Activated CD8-positive, alpha-beta memory T cell treated with anti-CD3 and anti-CD28 coated beads for 1 hour (primary cell): Measurements from ENCODE around the gene SLC6A7.
"Not testable (repeated sequence)": the region's sequence is repeated elsewhere in the genome, so short reads cannot be mapped to it uniquely, and the experiment has no call there.

Source experiments
- DNase-seq, 2 donors: peaks; one replicate each; pipeline ENCODE4 v3.0.0-alpha.2; 2020; ENCODE audit warnings: low read depth in 1 of 2; ENCODE audit errors: extremely low read depth in 1 of 2

Gene SLC6A7

DNA sequence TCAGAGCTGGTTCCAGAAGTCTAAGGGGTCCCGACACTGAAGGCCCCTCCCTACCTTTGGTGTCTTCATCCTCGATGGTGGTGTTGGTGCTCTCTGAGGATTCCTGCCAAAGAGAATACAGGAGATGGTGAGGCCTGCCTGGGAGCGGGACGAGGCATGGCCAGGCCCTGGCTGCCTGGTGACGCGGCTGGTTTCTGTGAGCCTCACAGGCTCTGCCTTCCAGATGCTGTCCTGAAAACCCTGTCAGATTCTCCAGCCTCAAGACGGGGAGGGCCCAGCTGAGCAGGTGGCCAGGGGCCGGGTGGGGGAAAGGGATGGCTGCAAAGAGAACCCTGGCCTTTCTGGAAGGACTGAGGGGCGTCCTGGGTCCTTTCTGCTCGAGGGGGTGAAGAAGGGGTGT lies 48.8 kb downstream of the SLC6A7 start:
- no peak for DNase-seq

DNA sequence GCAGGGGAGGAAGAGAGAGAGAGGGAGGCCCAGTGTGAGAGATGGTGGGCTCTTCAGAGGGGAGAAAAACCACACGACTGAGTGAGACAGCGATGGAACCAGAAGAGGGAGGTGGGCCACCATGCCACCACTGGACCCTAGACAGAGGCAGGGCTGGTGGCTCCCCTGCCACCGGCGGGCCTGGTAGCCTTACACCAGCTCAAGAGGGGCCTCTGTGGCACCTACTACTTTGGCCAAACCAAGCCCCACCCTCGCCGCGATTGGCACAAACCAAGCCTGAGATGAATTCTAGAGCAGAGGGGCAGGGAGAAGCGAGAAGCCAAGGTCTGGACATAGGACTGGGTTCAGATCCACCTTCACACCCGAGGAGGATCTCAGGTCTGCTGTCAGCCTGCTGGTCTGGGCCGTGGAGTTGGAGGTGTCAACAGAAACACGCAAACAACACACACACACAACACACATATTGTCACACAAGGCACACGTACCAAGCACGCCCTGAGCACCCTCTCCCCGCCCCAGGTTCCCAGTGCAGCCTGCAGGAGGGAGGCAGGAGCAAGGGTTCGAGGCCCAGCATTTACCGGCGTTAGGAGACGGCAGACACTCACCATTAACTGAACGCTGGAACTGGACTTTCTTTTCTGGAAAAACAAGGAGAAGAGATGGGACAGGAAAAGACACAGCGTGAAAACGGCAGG lies 49.4 kb downstream of the SLC6A7 start:
- no peak for DNase-seq

DNA sequence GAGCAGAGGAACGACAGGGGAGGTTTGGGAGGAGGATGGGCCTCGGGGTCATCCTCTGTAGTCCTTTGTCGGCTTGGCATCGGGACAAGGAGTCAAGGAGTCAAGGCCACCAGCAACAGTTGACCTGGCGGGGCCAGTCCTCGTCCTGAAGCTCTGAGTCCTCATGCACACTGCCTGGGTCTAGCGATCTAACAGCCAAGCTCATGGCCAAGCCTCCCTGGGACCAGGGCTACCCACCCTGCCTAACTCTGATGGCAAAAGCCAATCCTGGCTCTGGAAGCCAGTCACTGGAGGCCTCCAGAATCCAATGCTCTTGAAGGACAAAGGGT lies 49.9 kb downstream of the SLC6A7 start:
- no peak for DNase-seq

DNA sequence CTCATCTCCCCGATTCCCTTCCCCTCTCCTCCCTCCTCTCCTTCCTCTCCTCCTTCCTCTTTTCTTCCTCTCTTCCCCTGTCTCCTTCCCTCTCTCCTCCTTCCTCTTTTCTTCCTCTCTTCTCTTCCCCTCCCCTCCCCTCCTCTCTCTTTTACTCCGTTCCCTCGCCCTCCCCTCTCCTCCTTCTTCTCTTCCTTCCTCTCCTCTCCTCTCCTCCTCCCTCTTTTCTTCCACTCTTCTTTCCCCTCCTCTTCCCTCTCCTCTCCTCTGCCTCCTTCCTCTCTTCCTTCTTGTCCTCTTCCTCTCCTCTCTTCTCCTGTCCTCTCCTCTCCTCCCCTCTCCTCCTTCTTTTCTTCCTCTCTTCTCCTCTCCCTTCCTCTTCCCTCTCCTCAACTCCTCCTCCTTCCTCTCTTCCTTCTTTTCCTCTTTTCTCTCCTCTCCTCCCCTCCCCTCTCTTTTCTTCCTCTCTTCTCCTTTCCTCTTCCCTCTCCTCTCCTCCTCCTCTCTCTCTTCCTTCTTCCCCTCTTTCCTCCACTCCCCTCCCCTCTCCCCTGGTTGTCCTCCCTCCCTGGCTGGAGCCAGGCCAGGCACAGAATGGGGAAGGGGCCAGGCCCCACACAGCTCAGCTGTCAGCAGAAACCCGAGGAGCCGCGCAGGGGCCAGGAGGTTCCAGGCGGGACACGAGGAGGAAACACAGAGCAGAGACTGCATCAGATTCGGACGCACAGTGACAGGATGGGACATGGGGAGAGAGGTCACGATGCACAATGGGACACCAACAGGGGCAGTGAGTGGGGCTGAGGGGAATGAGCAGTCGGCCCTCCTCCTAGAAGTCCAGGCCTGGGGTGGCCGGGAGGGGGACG lies 51.7 kb downstream of the SLC6A7 start:
- no peak for DNase-seq

DNA sequence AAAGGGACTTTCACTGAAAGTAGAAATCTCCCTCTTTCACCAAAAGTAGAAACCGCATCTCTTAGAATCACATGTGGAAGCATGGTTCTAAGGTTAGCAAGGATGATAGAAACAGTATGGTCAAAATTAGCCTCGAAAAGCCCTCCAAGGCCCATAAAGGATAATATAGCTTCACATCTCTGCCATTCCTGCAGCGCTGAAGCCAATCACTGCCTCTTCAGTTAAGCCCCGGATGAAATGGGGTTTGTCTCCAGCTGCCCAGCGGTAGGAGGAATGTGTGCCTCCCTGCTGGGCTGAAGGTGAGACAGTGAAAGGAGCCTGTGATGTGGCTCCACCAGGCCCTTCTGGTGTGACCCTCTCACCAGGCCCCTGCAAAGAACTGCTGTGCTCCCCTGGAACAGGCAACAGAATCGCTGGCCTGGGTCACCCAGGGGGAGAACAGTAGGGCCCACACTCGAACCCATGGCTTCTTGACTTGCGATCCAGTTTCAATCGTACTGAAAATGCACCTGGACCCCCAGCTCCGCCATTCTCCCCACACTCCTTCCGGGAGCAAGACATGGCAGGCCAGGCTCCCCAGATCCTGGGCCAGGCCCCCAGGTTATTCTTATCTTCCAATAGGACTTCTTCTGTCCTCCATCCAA lies 52.5 kb downstream of the SLC6A7 start:
- no peak for DNase-seq

DNA sequence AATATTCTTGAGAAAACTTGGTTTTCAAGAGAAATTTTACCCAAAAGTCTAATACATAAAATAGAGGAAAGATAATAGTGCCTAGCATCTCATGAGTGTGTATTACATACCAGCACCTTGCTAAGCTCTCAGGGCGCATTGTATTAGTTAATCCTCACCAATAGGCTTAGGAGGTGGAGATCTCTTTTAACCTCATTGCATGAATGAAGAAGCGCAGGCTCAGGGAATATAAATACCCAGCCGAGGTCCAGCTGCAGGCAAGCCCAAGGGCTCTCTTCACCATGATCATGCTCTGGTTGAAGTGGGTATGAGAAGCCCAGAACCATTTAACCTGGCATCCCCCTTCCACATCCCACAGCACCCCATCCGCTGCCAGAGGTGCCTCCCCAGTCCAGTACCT lies 53.7 kb downstream of the SLC6A7 start:
- DNase-seq: no peak

DNA sequence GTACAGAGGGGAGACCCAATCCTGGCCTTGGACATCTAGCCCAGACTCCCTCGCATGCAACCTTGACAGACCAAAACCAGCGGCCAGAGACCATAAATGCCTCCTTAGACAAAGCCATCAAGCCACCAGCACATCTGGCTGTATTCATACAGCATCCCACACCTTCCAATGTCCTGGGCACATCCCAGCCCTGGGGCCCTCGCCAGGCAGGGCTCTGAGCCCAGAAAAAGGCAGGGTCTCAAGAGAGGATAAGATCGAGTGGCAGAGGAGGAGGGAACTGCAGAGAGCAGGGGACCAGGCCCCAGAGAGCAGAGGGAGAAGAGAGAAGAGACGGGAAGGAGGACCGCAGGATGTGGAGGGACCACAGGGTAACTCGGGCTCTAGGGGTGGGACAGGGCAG lies 54.3 kb downstream of the SLC6A7 start:
- no peak for DNase-seq

GRCh38 chr5:150245111-150245789 lies 55.4 kb downstream of the SLC6A7 start:
- no peak for DNase-seq

DNA sequence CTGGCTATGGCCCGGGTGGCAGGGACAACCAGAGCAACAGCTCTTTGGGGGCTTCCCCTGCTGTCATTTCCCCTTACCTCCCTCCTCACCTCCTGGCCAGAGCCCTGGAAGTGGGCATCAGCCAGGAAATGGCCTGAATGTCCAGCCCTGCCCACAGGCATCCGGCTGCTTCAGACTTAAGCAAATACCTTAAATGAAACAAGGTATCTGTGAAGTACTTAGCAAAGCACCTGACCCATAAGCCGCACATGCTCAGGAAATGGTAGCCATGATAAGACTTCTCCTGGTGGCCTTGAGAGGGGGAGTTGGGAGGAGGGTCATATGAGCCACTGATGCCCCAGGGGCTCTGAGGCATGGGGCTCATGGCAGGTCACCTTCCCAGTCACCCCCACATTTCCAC lies 55.9 kb downstream of the SLC6A7 start:
- DNase-seq: no peak

- no peak for DNase-seq
These were observed 56.6 kb downstream of the SLC6A7 start for GRCh38 chr5:150246429-150246828.

GRCh38 chr5:150246835-150247234 lies 57.0 kb downstream of the SLC6A7 start:
- no peak for DNase-seq

GRCh38 chr5:150247726-150248125 lies 57.9 kb downstream of the SLC6A7 start:
- no peak for DNase-seq

DNA sequence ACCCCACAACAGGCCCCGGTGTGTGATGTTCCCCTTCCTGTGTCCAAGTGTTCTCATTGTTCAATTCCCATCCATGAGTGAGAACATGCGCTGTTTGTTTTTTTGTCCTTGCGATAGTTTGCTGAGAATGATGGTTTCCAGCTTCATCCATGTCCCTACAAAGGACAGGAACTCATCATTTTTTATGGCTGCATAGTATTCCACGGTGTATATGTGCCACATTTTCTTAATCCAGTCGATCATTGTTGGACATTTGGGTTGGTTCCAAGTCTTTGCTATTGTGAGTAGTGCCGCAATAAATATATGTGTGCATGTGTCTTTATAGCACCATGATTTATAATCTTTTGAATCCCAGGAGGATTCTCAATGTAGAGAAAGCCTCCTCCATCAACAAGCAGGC lies 58.6 kb downstream of the SLC6A7 start:
- DNase-seq: not testable (repeated sequence)

GRCh38 chr5:150248946-150249345 lies 59.1 kb downstream of the SLC6A7 start:
- no peak for DNase-seq

DNA sequence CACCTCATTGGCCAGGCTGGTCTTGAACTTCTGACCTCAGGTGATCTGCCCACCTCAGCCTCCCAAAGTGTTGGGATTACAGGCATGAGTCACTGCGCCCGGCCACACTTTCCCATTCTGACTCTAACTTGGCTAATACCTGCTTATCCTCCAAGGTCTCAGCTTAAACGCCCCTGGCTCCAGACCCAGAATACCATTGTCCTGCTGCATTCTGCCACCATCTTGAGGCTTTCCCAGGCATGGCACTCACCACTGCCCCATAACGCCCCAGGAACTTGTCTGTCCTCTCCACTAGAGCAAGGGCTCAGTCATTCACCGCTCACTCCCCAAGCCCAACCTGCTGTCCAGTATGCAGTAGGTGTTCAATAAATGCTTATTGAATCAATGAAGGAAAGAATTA lies 59.9 kb downstream of the SLC6A7 start:
- DNase-seq: no peak

DNA sequence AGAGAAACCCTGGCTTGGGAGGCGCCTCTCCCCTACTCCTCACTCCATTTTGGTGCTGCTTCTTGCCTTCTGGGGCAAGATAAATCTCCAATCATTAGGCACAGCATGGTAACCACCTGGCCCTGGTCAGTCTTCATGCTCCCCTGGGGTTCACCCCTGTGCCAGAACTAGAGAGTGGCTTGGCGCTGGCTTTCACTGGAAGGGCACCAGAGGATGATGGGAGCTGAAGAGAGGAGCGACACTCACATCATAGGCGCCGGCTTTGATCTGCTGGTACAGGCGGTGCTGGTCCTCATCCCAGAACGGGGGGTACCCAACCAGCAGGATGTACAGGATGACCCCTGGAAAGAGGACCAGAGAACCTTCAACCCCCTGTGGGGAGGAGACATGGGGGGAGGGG lies 61.6 kb downstream of the SLC6A7 start:
- no peak for DNase-seq

DNA sequence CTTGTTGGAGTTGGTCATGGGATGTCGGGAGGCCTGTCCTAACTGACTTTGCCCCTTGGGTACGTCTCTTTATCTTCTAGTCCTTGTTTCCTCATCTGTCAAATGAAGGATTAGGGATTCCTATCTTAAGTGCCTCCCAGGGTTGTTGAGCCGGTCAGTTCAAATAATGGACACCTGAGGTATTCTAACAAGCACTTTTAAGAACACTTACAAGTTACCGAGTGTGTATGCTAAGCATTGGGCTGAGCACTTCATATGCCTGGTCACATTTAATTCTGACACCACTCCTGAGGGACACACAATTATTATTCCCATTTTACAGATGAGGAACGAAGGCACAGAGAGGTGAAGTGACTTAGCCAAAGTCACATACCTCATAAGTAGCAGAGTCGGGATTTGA lies 62.6 kb downstream of the SLC6A7 start:
- DNase-seq: no peak

DNA sequence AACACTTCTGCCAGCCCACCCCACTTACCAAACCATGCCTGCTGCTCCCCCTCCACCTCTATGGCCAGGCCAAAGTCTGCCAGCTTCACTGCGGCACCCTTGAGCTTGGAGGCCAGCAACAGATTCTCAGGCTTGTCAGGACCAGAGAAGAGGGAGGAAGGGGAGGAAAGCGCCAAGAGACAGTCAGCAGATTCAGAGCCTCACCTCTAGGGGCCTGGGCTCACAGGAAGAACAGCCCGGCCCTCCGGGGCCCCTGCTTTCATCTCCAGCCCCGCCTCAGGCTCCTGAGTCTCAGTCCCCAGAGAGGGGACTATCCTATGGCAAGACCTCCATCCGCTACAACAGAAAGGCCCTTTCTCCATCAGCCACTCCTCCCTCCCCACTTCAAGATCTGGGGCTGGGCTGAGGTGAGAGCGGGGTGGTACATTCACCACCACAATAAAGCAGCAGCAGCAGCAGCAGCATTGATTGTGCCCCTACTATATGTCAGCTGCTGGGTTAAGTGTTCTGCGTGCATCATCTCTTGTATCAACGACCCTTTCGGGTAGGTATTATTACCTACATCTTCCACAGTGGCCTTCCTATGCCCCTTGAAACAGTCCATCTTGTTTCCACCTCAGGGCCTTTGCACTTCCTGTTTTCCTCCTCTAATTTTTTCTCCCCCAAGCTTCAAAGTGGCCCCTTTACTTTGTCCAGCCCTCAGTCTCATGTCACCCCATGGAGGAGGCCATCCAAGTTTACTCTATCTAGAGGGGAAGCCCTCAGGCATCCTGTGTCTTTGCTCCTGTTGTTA lies 63.8 kb downstream of the SLC6A7 start:
- DNase-seq: no peak

DNA sequence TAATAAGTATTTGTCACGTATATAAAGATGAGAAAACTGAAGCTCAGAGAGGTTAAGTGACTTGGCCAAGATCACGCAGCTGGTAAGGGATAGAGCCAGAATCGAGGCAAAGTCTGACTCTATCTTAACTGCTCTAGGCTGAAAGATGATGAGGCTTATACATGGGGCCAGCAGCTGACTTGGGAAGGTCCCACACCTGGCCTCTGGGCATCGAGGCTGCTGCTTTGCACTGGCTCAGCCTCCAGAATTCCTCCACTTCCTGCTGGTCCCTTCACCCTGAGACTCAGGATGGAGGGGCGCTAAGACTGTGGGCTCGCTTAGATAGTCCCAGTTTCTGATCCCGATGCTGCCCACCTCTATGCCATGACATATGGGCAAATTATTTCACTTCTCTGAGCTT lies 64.5 kb downstream of the SLC6A7 start:
- DNase-seq: no peak

DNA sequence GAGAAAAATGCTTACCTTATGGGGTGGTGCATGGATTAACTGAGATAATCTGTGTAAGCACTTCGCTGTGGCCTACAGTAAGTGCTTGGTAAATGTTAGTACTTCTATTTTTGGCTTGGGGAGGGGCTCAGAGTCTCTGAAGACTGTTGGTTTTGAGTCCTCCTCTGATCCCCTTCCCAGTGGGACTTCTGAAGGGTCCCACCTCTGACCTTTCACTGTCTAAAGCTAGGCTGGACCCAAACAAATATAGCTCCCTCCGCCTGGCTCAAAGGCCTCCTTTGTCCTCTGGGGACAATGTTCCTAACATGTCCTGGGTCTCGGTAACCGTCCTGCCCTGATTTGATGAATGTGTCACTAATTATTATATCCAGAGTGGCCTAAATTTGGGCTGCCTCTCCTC lies 64.9 kb downstream of the SLC6A7 start:
- DNase-seq: no peak
